Ovary (tissue), 3 donors: ENCODE data around the gene RAP1GAP.

ENCODE experiments used
- POLR2A ChIP-seq: fragments of 450-650 bp; IDR thresholded peaks from one replicate; pipeline ENCODE4 v1.6.1; 2017; ENCODE audit warnings: antibody characterized with exemption, mild to moderate bottlenecking, moderate library complexity
- TF ChIP-seq, protein P1 (sequence below), 3 donors: fragments of 450-650 bp in 2 of 3; fragments of 200-600 bp in 1 of 3; IDR thresholded peaks; one replicate each; pipeline versions ENCODE4 v1.5.1 to v1.8.0; 2016 to 2022; ENCODE audit warnings: antibody characterized with exemption in 3 of 3, mild to moderate bottlenecking in 1 of 3
- donor health status: DM: no; HTN: no; CAD: no.

DNA sequence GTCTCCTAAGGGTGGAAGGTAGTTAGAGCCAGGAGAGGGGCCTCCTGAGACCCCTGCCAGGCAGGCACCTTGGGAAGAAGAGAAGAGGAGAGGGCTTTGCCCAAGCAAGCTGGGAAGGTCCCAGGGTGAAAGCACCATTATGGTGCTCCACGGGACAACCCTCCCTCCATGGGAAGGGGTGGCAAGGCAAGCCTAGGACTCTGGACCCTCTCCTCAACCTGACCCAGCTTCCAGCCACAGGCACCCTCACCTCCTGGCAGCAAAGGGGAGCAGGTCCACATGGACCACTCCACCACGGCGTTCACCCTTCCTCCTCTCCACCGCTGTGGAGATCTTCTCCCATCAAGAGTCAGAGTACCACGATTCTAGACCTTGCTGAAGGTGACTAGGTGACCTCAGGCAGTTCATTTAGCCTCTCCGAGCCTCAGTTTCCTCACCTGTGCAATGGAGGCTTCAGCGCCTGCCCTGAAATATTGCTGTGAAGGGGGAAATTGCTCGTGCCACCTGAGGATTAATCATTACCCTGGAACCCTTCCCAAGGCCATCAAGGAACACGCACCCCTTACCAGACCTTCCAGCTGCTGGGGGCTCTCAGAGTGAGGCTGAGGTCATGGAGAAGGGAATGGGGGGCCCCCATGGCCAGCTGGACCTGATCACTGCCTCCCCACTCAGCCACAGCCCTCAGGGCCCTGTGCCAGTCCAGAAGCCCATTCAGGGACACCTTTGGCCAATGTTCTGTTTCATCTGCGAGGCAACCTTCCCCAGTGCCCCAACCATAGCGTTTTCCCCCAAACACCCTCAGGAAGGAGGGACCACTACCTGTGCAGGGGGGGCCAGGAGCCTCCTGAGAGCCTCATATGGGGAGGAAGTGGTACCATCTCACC, 1.6 kb downstream of the RAP1GAP start:
- TF ChIP-seq, protein P1, sequence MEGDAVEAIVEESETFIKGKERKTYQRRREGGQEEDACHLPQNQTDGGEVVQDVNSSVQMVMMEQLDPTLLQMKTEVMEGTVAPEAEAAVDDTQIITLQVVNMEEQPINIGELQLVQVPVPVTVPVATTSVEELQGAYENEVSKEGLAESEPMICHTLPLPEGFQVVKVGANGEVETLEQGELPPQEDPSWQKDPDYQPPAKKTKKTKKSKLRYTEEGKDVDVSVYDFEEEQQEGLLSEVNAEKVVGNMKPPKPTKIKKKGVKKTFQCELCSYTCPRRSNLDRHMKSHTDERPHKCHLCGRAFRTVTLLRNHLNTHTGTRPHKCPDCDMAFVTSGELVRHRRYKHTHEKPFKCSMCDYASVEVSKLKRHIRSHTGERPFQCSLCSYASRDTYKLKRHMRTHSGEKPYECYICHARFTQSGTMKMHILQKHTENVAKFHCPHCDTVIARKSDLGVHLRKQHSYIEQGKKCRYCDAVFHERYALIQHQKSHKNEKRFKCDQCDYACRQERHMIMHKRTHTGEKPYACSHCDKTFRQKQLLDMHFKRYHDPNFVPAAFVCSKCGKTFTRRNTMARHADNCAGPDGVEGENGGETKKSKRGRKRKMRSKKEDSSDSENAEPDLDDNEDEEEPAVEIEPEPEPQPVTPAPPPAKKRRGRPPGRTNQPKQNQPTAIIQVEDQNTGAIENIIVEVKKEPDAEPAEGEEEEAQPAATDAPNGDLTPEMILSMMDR (IDR thresholded peaks at IDR 0.05), result no peak
- TF ChIP-seq POLR2A, result no peak
